ENCODE measurements around the gene AMHR2. TPM values are rescaled to one million over a fixed set of nuclear protein-coding genes. Genes with fewer than 3 reads are reported as not detected.

AMHR2 gene
- total and polyA plus RNA-seq, 9 donors: 0.09 to 0.36 (median 0.20) TPM; not detected in 4

DNA sequence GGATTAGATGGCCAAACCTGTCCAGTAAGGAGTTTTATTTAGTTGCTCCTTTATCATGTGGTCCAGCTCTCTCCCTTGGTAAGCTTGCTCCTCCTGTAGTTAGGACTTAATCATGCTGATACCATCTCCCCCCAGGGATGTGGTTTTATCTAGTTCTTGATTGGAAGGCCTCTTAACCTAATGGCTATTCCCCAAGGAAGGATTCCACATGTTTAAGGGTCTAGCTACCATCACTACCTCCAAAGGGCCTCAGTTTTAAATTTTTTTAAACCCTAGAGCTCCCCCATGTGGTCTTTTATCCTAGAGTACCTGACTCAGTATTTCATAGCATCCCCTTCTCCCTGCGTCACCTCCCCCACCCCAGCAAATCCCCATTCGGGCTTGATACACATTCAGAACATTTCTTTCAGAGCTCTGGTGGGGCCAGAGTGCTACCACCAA is 53.1 kb downstream of the AMHR2 start:
- Histone ChIP-seq H3K4me3 (ENCODE audit: low read length) (no peak overlapping the region), H3K36me3 (ENCODE audit: control insufficient read depth, insufficient read depth, low read length) (peaks cover 70% of the 10 kb centered on the region), H3K9me3 (replicated peaks; ENCODE audit: control insufficient read depth, low read depth, low read length) (no peaks in the 10 kb centered on the region), H3K4me1 (ENCODE audit: control insufficient read depth, insufficient read depth, low read length) (peaks cover 2% of the 10 kb centered on the region), H3K27me3 (ENCODE audit: control insufficient read depth, insufficient read depth, low read length) (no peaks in the 10 kb centered on the region), H3K27ac (ENCODE audit: low read length) (no peak overlapping the region)
- no peak for DNase-seq
- 80% methylated on average over 2 of the region's 2 CpGs for WGBS (ENCODE audit: insufficient coverage)

DNA sequence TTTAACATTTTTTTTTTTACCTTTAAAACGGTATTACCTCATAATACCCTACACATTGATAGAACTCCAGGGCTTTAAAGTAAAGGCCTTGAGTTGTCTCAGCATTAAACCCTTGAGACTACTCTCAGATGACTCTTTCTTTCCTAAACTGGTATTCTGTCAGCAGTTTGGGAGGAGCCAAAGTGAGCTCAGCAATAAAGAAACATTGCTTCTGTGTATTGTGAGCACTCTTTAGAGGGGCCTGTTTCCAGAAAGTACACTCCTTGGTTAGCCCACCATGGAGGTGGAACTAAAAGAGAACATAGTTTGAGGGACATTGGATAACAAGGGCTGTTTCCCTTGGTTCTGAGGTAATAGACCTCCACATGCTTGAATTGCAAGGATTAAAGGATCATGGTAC is 55.2 kb downstream of the AMHR2 start:
- DNase-seq: no peak
- no CpG with 5 or more reads among the region's 1 CpG for WGBS (ENCODE audit: insufficient coverage)
- Histone ChIP-seq H3K9me3 (replicated peaks; ENCODE audit: control insufficient read depth, low read depth, low read length) (no peaks in the 10 kb centered on the region), H3K36me3 (ENCODE audit: control insufficient read depth, insufficient read depth, low read length) (peaks cover 79% of the 10 kb centered on the region), H3K4me3 (ENCODE audit: low read length) (no peak overlapping the region), H3K27me3 (ENCODE audit: control insufficient read depth, insufficient read depth, low read length) (no peaks in the 10 kb centered on the region), H3K27ac (ENCODE audit: low read length) (peak overlapping the region; percentile 39), H3K4me1 (ENCODE audit: control insufficient read depth, insufficient read depth, low read length) (peaks cover 2% of the 10 kb centered on the region)

DNA sequence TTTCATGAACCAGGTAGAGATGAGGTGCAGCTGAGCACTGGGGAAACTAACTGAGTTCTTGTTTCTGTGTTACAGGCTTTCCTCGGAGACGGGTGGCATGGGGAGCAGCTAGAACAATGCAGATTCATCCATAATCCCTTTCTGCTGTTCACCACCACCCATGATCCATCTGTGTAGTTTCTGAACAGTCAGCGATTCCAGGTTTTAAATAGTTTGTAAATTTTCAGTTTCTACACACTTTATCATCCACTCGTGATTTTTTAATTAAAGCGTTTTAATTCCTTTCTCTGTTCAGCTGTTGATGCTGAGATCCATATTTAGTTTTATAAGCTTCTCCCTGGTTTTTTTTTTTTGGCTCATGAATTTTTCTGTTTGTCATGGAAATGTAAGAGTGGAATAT is 55.7 kb downstream of the AMHR2 start:
- Histone ChIP-seq H3K27me3 (ENCODE audit: control insufficient read depth, insufficient read depth, low read length) (no peaks in the 10 kb centered on the region), H3K9me3 (replicated peaks; ENCODE audit: control insufficient read depth, low read depth, low read length) (no peaks in the 10 kb centered on the region), H3K36me3 (ENCODE audit: control insufficient read depth, insufficient read depth, low read length) (peaks cover 80% of the 10 kb centered on the region), H3K4me3 (ENCODE audit: low read length) (no peak overlapping the region), H3K27ac (ENCODE audit: low read length) (no peak overlapping the region), H3K4me1 (ENCODE audit: control insufficient read depth, insufficient read depth, low read length) (peaks cover 2% of the 10 kb centered on the region)
- DNase-seq: no peak
- WGBS (ENCODE audit: insufficient coverage): no CpG with 5 or more reads among the region's 5 CpGs

DNA sequence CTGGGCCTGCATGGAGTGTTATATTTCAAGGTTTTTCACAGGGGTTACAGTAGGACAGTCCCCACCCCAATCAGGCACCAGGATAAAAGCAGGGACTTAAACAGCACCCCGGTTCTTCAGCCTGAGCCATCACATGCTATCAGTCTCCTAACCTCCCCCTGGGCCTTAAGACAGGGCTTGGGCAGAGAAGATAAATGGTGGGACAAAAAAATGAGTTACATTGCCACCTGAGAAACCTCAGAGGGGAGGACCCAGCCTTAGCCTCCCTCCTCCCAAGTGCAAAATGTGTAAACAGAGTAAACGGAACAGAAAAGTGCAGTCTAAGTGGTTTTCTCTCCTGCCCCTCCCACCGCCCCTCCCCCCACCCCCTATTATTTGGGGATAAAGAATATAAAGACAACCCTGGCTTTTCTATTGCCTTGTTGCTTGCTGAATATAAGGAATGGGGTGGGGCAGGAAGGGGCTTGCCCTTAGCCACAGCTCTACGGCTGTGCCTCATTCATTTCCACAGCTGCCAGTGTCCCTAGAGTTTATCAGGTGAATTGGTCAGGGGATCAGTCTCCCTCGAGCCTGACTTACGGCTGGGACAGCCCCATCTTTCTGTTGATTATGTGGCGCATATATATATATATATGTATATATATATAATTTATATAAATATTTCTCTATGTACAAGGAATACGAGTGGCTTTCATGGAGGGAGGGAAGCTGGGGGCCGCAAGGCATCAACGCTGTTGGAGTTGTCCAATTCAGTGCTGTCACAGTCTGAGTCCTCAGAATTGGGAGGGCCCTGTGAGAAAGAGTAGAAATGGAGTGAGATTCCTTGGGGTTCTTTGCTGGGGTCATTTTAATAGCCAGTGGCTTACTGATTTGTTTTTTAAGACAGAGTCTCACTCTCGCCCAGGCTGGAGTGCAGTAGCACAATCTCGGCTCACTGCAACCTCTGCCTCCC is 57.1 kb downstream of the AMHR2 start:
- WGBS (ENCODE audit: insufficient coverage): 90% methylated on average over 2 of the region's 12 CpGs
- Histone ChIP-seq H3K4me3 (ENCODE audit: low read length) (no peak overlapping the region), H3K27me3 (ENCODE audit: control insufficient read depth, insufficient read depth, low read length) (no peaks in the 10 kb centered on the region), H3K4me1 (ENCODE audit: control insufficient read depth, insufficient read depth, low read length) (peaks cover 2% of the 10 kb centered on the region), H3K36me3 (ENCODE audit: control insufficient read depth, insufficient read depth, low read length) (peaks cover 80% of the 10 kb centered on the region), H3K9me3 (replicated peaks; ENCODE audit: control insufficient read depth, low read depth, low read length) (no peaks in the 10 kb centered on the region), H3K27ac (ENCODE audit: low read length) (no peak overlapping the region)
- no peak for DNase-seq

Other genes with a start within 250 kb of the AMHR2 start
- gene ZNF740, start 243.1 kb upstream of the AMHR2 start, total RNA-seq: 19.0 TPM
- 10 to 100 TPM; 23.9 to 36.9 (median 28.5) TPM for gene ZNF740, start 243.1 kb upstream of the AMHR2 start, polyA plus RNA-seq (ENCODE audit: insufficient read depth in 1 of 8, insufficient read length in 8 of 8, low replicate concordance in 1 of 8)
- 21.4 TPM for gene CSAD, start 242.9 kb upstream of the AMHR2 start, total RNA-seq
- gene CSAD, start 242.9 kb upstream of the AMHR2 start, polyA plus RNA-seq (ENCODE audit: insufficient read depth in 1 of 8, insufficient read length in 8 of 8, low replicate concordance in 1 of 8): 10 to 100 TPM; 16.2 to 55.0 (median 31.6) TPM
- 0.80 TPM for gene ITGB7, start 216.6 kb upstream of the AMHR2 start, total RNA-seq
- gene ITGB7, start 216.6 kb upstream of the AMHR2 start, polyA plus RNA-seq (ENCODE audit: insufficient read depth in 1 of 8, insufficient read length in 8 of 8, low replicate concordance in 1 of 8): 1 to 10 TPM in 3 of 8 donors, under 1 TPM in 5; 0.27 to 1.4 (median 0.74) TPM
- gene RARG, start 191.6 kb upstream of the AMHR2 start, total RNA-seq: 17.5 TPM
- gene RARG, start 191.6 kb upstream of the AMHR2 start, polyA plus RNA-seq (ENCODE audit: insufficient read depth in 1 of 8, insufficient read length in 8 of 8, low replicate concordance in 1 of 8): 10 to 100 TPM; 20.1 to 44.5 (median 30.1) TPM
- gene ESPL1, start 155.6 kb upstream of the AMHR2 start, total RNA-seq: 4.0 TPM
- 1 to 10 TPM; 4.6 to 9.8 (median 6.5) TPM for gene ESPL1, start 155.6 kb upstream of the AMHR2 start, polyA plus RNA-seq (ENCODE audit: insufficient read depth in 1 of 8, insufficient read length in 8 of 8, low replicate concordance in 1 of 8)
- 875 TPM for gene PFDN5, start 128.3 kb upstream of the AMHR2 start, total RNA-seq
- gene PFDN5, start 128.3 kb upstream of the AMHR2 start, polyA plus RNA-seq (ENCODE audit: insufficient read depth in 1 of 8, insufficient read length in 8 of 8, low replicate concordance in 1 of 8): 100 to 1,000 TPM; 451 to 711 (median 530) TPM
- gene MYG1, start 124.2 kb upstream of the AMHR2 start, total RNA-seq: 47.5 TPM
- 10 to 100 TPM; 34.7 to 43.8 (median 37.0) TPM for gene MYG1, start 124.2 kb upstream of the AMHR2 start, polyA plus RNA-seq (ENCODE audit: insufficient read depth in 1 of 8, insufficient read length in 8 of 8, low replicate concordance in 1 of 8)
- 48.9 TPM for gene AAAS, start 102.2 kb upstream of the AMHR2 start, total RNA-seq
- 10 to 100 TPM; 47.9 to 62.4 (median 52.3) TPM for gene AAAS, start 102.2 kb upstream of the AMHR2 start, polyA plus RNA-seq (ENCODE audit: insufficient read depth in 1 of 8, insufficient read length in 8 of 8, low replicate concordance in 1 of 8)
- 0.04 TPM for gene SP7, start 87.5 kb upstream of the AMHR2 start, total RNA-seq
- gene SP7, start 87.5 kb upstream of the AMHR2 start, polyA plus RNA-seq (ENCODE audit: insufficient read depth in 1 of 8, insufficient read length in 8 of 8, low replicate concordance in 1 of 8): under 1 TPM in 3 of 8 donors, not detected in 5; 0.05 to 0.20 (median 0.06) TPM
- gene SP1, start 43.7 kb upstream of the AMHR2 start, total RNA-seq: 34.8 TPM
- 10 to 100 TPM; 28.7 to 48.3 (median 37.4) TPM for gene SP1, start 43.7 kb upstream of the AMHR2 start, polyA plus RNA-seq (ENCODE audit: insufficient read depth in 1 of 8, insufficient read length in 8 of 8, low replicate concordance in 1 of 8)
- gene PRR13, start 17.9 kb downstream of the AMHR2 start, total RNA-seq: 15.8 TPM
- gene PRR13, start 17.9 kb downstream of the AMHR2 start, polyA plus RNA-seq (ENCODE audit: insufficient read depth in 1 of 8, insufficient read length in 8 of 8, low replicate concordance in 1 of 8): 10 to 100 TPM; 41.3 to 59.1 (median 47.8) TPM
- 206 TPM for gene PCBP2, start 28.2 kb downstream of the AMHR2 start, total RNA-seq
- gene PCBP2, start 28.2 kb downstream of the AMHR2 start, polyA plus RNA-seq (ENCODE audit: insufficient read depth in 1 of 8, insufficient read length in 8 of 8, low replicate concordance in 1 of 8): 100 to 1,000 TPM; 520 to 664 (median 584) TPM
- 15.3 TPM for gene MAP3K12, start 75.6 kb downstream of the AMHR2 start, total RNA-seq
- 10 to 100 TPM; 12.1 to 19.7 (median 14.6) TPM for gene MAP3K12, start 75.6 kb downstream of the AMHR2 start, polyA plus RNA-seq (ENCODE audit: insufficient read depth in 1 of 8, insufficient read length in 8 of 8, low replicate concordance in 1 of 8)
- gene TARBP2, start 77.4 kb downstream of the AMHR2 start, total RNA-seq: 26.2 TPM
- 10 to 100 TPM; 24.0 to 31.6 (median 26.7) TPM for gene TARBP2, start 77.4 kb downstream of the AMHR2 start, polyA plus RNA-seq (ENCODE audit: insufficient read depth in 1 of 8, insufficient read length in 8 of 8, low replicate concordance in 1 of 8)
- gene NPFF, start 83.6 kb downstream of the AMHR2 start, total RNA-seq: 0.98 TPM
- 1 to 10 TPM in 2 of 8 donors, under 1 TPM in 5, not detected in 1; 0.49 to 2.5 (median 0.88) TPM for gene NPFF, start 83.6 kb downstream of the AMHR2 start, polyA plus RNA-seq (ENCODE audit: insufficient read depth in 1 of 8, insufficient read length in 8 of 8, low replicate concordance in 1 of 8)
- 18.8 TPM for gene ATF7, start 202.5 kb downstream of the AMHR2 start, total RNA-seq
- 10 to 100 TPM; 40.6 to 53.5 (median 47.2) TPM for gene ATF7, start 202.5 kb downstream of the AMHR2 start, polyA plus RNA-seq (ENCODE audit: insufficient read depth in 1 of 8, insufficient read length in 8 of 8, low replicate concordance in 1 of 8)

Measured in muscle of leg (tissue), 11 donors.